ENCODE measurements around the gene ABI3.

ABI3 gene

GRCh38 chr17:49197346-49197998, 13.0 kb upstream of the ABI3 start:
- no peak for DNase-seq

- DNase-seq = no peak
Measured at GRCh38 chr17:49198211-49198610, 12.3 kb upstream of the ABI3 start.

- DNase-seq = no peak
Measured at GRCh38 chr17:49200423-49201083, 10.0 kb upstream of the ABI3 start.

- no peak for DNase-seq
Measured at GRCh38 chr17:49201481-49201927, 9.0 kb upstream of the ABI3 start.

GRCh38 chr17:49203796-49204195, 6.7 kb upstream of the ABI3 start:
- DNase-seq = no peak

GRCh38 chr17:49204516-49204915, 6.0 kb upstream of the ABI3 start:
- DNase-seq = no peak

- DNase-seq = no peak
Measured at GRCh38 chr17:49209061-49209571, 1.4 kb upstream of the ABI3 start.

- no peak for DNase-seq
Measured at GRCh38 chr17:49213399-49213798, 2.9 kb downstream of the ABI3 start.

GRCh38 chr17:49213847-49214246, 3.3 kb downstream of the ABI3 start:
- no peak for DNase-seq

GRCh38 chr17:49214676-49215360, 4.3 kb downstream of the ABI3 start:
- DNase-seq = no peak

- no peak for DNase-seq
Measured at GRCh38 chr17:49216482-49216881, 6.0 kb downstream of the ABI3 start.

- no peak for DNase-seq
Measured at GRCh38 chr17:49216953-49217650, 6.6 kb downstream of the ABI3 start.

GRCh38 chr17:49217651-49218413, 7.3 kb downstream of the ABI3 start:
- peak; percentile 38 for DNase-seq

GRCh38 chr17:49218941-49219913, 8.7 kb downstream of the ABI3 start:
- no peak for DNase-seq

GRCh38 chr17:49219987-49220386, 9.5 kb downstream of the ABI3 start:
- DNase-seq = no peak

- DNase-seq = no peak
Measured at GRCh38 chr17:49223168-49223516, 12.6 kb downstream of the ABI3 start.

- DNase-seq = peak; percentile 61
Measured at GRCh38 chr17:49223517-49224197, 13.2 kb downstream of the ABI3 start.

GRCh38 chr17:49224198-49224996, 13.9 kb downstream of the ABI3 start:
- peak; percentile 38 for DNase-seq

GRCh38 chr17:49224997-49225337, 14.5 kb downstream of the ABI3 start:
- no peak for DNase-seq
